GM21737 (cell line): ENCODE data around the gene COL12A1.
"Not testable (repeated sequence)": the region's sequence is repeated elsewhere in the genome, so short reads cannot be mapped to it uniquely, and the experiment has no call there.

Experiments
- ATAC-seq: cut with Tn5 transposase; IDR thresholded peaks from one replicate; pipeline ENCODE4 v1.9.1; 2021; ENCODE audit warnings: mild to moderate bottlenecking, moderate library complexity; ENCODE audit not compliant: unreplicated experiment

COL12A1 gene

DNA sequence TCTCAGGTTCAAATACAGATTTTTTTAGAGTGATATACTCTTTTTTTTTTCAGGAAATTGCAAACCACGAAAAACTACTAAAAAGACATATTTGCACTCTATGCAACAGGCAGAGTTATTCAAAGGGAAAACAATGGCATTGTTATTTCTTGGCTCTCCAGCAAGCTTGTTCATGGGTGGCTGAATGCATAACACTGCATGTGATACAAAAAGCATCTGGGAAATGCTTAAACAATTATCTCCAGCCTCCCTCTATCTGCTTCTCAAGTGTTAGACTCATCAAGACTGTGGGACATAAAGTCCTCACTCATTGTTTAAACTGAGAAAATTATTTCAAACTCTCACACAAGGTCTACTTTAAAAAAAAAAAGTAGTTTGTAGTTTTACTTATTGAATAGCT is 7.3 kb upstream of the COL12A1 start:
- no peak for ATAC-seq

DNA sequence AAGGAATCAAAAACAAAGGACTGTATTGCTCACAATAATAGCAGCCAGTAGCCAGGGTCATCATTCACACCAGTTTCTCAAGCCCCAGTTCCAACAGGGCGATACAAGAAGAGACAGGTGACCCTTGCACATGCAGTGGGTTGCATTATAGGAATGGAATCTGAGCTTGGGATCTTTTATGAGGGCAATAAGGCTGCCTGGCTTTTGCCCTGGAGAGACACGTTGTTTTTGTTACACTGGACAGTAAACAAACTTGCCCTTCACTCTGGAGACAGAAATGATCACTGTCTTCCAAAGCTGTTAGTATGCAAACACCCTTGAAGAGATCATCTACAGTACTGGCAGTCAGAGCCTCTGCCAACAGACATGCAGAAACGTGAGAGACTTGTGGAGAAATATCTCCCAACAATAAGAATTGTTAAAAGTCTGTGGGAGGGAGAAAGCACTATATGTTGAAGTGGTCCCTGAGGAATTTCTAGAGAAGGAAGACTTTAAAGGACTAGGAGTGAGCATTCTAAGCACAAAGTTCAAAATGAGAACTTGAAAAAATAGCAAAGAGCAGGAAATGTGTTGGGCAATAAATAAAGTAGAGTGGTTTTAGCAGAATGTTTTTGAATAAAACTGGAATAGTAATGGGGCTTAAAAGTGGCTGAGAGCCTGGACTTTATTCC is 6.2 kb upstream of the COL12A1 start:
- no peak for ATAC-seq

DNA sequence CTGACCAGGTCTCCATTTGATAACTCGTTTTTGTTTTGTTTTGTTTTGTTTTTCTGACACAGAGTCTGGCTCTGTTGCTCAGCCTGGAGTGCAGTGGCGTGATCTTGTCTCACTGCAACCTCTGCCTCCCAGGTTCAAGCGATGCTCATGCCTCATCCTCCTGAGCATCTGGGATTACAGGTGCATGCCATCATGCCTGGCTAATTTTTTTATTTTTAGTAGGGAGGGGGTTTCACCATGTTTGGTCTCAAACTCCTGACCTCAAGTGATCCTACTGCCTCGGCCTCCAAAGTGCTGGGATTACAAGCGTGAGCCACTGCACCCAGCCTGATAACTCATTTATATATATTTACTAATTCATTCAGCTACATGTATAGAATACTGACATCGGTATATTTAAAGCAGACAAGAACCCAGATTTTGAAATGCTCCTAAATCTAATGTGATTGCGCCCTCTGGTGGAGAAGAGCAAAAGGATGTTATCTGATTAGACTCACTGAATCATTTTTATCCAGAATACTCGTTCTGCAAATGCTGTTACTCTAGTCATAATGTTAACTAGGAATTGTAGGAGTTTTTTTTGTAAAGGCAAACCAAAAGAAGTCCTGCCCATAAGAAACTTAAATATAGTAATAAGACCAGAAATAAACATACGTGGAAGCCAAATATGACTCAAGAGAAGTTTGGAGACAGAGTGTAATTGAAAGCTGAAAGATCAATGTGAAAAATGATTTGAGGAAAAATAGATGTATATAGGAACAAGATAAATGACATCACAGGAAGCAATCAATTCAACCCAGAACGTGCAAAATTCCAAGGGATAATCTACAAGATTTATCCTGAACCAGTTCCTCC is 5.3 kb upstream of the COL12A1 start:
- no peak for ATAC-seq

DNA sequence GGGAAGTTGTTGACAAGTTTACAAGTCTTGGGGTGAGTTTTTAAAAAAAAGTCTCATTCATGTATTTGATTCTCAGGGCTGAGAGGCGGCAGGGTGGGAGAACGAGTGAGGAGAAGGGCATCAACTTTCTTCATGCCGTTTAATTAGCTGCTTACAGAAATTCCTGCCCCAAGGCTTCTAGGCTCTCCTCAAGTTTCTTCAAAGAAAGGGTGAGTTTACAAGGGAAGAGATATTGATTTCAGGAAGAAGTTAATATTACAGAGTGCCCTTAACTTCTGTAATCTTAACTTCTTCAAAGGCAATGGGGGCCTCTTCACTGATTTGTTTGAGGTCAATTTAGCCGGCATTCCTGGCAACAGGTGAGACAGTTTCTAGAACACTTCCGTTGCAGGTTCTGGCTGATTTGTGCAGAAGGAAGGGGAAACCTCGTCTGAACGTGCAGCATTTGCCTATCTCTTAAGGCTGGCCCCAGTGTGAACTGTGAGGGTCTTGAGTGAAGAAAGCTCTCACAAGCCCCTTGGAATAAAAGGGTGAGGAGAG is 3.4 kb upstream of the COL12A1 start:
- ATAC-seq, result no peak

DNA sequence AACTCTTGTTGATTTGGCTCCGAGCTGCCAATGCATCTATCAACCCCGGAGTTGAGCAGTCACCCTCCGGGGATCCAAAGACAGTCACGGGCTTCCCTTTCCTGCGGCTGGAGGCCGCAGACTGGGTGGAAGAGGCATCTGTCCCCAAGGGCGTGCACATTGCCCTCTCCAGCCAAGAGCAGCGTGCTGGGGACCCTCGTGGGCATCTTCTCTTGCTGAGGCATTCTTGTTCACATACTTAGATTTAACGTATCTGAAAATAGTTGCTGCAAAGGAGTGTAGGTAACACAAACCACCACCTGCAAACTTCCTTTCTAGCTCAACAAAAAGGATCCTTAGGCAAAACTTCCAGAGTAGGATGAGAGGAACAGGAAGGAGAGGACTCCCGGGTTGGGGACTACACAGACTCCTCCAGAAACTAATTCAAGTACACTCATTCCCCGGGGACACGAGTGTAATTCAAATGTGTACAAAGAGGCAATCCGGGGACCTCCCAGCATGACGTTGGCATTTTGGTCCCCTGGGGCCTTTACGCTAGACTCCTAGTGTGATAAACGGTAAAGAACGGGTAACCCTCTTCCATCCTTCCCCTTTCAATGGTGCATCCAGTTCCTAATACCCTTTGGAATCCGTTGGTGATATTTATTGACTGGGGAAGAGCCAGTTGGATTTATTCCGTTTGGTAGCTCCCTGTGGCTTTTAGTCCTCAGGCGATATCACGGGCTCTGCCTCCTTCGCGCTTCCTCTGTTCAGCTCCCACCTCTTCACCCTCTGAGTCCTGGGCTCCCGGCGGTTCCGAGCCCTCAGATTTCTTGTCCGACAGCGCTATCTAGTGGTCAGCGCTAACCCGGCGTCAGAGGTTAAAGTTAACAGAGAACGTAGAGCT is 2.7 kb upstream of the COL12A1 start:
- peak; percentile 75 for ATAC-seq

DNA sequence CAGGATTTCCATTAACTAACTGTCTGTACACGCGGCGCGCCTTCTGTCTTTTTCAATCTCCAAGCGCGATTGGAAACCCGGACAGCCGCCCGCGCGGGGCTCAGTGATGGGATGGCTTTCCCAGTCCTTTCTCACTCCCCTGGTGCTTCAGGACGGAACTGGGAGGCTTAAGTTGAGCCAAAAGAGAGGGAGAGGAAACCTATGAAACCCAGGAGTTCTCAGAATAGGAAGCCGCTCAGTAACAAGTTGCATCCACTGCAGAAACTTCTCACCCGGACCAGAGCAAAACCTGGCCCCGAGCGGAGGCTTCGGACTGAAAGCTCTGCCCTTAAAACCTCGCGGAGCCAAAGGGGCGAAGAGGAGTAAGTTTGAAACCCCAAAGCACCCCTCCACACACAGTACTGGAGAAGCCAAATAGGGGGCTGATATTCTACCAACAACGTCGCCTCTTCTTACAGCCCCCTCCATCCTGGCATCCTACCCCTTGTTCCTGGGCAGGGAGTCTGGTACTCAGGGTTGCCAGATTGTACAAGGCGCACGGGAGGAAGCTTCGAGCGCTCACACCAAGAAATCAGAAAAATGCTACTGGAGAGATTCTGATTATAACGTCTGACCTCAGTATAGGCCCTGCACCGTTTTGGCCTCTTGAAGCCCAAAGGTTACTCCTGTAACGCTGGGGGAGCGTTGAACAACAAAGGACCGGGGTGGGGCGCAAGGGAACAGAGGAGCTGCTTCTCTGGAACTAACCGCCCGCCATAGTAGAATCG is 906 bp upstream of the COL12A1 start:
- ATAC-seq, result no peak

DNA sequence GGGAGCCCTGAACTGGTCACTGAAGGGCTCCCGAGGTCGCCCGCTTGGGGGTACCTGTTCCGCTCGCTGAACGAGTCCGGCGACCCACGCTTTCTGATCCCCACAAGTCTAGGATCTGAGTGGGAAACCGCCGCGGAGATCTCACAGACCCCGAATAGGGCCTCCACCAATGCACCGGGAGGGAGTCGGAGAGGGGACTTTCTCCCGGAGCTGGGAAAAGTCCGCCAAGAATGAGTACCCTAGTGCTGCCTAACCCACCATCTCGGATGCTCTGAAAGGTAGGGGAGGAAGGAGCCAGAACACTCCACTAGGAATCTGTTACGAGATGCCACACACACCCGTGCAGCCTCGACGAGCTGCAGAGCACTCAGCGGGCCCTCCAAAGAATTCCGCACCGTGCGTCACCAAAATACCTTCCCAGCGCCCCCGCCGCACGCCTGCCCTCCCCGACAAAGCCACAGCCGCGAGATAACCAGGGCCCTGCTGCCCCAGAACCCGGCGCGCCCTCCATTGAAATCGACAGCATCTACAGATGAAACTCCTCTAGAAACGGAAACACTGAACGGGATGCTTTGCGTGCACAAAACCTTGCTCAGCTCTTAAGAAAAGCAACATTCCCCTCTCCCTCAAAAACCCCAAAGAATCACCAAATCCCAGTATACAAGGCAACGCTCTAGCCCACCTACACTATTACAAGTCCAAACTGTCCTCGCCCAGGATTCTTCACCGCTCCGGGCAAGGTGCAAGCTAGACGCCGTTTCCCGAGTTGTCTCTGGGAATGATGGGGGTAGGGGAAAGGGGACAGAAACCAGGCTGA is 686 bp downstream of the COL12A1 start:
- ATAC-seq, result no peak

DNA sequence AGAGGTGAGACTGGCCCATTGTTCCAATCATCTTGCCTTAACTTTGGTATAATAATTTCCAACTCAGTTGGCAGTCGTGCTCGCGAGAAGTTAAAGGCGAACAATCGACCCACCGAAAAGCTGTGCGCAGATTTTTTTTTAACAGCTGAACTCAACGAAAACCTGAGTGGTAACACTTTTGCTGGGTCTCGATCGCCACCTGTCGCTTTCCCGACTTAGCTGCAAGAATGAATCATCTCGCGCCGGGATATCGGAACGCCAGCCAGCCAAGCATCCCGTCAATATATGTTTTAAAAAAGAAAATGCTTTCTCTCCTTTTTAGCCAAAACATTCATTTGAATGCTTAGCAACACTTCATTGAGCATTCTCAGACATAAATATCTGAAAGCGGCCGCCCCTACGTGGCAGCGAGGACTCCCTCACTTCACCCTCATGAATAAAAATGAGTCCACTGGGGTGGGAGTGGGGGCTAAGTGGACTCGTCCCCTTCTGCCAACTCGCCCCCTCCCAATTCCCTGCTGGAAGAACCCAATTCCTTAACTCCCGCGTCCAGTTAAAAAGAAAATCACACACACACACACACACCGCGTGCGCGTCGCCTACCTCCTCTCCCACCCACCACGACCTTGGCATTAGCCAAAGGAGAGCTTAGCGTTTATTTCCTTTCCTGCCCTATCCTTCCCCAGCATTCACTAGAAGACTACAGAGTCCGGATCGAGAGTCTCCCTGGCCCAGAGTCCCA is 1.5 kb downstream of the COL12A1 start:
- ATAC-seq, result no peak

DNA sequence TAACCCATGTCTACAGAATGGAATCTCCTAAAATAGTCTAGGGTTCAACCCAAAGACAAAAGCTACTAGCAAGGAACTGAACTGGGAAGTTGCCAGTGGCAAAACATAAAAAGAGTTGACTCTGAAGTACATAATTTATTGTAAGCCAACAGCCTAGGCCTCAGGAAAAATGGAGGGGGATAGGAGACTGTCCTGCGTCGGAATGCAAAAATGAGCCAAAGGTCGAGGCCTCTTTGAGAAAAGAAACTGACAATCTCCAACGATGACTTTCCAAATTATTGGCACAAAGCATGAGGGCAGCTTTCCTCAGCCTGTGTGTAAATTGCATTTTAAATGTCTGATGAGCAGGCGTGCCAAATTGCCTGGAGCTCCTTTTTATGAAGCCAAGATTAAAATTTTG is 2.1 kb downstream of the COL12A1 start:
- ATAC-seq, result no peak

DNA sequence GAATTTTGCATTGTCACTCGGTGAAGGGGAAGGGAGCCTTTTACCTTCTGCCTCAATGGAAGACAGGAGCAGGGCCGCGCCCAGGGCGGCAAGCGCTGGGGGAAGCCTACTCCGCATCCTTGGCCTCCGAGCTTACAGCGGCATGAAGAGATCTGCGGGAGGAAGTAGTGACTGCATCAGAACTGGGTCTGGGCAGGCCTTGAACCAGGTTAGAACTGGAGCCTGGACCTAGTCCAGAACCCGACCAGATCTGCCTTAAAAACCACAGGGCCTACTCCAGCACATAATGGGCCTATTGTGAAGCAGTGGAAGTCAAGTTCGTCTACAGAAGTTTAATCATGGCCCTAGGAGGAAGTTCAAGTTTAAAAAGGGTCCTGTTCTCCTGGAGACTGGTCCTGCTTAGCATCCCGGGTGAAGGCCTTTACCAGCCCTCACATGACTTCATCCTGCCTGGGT is 3.1 kb downstream of the COL12A1 start:
- no peak for ATAC-seq

DNA sequence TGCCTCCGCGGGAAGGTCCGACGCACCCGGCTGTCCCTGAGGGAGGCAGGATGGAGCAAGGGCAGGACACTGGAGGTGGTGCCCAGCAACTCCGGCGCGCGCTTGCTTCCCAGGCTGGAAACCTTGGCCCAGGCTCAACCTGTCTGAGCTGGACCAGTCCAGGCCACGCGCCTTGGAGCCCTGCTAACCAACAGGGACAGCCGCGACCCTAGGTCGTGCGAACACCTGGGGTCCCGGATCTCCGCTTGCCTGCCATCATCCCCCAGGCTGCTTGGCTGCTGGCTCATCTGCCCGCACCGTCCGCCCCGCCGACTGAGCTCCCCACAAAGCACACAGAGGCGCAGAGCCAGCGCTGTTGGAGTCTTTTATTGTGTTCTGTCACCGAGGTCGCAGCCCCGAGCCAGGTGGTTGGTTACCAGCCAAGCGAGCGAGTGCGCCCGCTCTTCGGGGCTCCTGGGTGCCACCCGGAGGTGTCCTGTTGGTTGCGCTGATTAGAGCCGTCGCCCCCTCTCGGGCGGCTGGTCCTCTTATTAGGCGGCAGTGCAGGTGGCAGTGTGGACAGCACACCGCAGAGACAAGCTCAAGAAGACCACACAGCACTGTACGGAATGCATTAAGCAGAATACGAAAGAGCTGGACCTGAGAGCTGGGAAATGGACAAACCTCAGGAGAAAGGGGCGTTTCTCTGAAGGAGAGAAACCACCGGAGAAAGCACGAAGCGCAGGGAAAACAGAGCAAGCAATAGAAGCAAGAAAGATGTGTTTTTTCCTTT is 3.8 kb downstream of the COL12A1 start:
- ATAC-seq, result no peak

DNA sequence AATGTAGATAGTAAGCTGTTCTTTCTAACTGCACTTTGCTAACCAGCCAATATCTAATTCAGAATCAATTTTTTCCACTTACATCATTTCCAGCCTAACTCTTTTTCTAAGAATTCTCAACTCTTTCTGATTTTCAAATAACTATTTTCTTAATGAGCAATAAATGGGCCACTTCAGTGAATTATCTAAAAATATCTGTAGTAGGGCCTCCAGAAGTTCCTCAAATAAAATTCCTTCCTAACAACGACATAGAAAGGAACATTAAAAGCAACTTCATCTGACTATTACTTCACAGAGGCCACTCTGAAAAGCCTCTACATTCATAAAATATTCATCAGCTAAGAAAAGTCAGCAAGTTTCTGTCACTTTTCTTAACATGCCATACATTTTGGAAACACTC is 4.8 kb downstream of the COL12A1 start:
- no peak for ATAC-seq

DNA sequence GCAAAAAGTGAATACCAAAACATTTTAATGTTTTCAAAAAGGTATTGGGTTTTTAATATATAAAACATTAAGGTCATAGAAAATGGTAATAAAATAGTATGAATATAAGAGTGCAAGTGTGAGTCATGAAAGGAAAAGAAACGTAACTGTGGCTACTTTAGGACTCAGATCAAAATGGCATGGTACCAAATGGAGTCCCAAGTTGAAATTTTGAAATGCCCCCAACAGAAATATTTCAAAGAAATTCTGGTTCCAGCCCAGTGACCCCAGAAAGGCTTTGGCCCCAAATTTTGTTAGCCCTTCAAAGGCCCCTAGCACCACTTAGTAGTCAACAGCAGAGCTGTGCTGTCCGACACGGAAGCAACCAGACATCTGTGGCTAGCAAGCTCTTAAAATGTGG is 6.0 kb downstream of the COL12A1 start:
- no peak for ATAC-seq

DNA sequence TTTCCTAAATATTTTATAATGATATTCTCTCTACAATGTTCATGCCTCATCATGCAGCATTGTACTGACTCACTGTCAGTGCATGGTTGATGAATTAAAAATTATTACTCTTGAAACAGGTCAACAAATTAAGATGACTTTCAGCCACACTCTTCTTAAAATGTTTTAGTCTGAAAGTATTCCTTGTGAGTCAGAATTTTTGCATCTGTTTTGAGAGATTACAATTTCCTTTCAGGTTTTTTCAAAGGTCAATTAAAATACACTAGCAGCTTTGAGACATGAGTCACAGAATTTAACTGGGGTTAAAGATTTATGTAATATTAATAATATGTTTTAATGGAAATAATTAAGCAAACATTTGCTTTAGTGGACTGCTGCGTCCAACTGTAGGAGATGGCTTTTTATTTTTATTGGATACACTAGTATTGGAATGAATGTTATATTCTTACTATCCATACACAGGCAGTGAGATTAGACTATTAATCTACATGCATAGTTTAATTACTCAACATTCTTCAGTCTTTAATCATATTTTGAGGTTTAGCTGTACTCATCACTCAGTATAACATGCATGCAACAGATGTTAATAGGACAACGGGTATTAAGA is 9.7 kb downstream of the COL12A1 start:
- no peak for ATAC-seq

DNA sequence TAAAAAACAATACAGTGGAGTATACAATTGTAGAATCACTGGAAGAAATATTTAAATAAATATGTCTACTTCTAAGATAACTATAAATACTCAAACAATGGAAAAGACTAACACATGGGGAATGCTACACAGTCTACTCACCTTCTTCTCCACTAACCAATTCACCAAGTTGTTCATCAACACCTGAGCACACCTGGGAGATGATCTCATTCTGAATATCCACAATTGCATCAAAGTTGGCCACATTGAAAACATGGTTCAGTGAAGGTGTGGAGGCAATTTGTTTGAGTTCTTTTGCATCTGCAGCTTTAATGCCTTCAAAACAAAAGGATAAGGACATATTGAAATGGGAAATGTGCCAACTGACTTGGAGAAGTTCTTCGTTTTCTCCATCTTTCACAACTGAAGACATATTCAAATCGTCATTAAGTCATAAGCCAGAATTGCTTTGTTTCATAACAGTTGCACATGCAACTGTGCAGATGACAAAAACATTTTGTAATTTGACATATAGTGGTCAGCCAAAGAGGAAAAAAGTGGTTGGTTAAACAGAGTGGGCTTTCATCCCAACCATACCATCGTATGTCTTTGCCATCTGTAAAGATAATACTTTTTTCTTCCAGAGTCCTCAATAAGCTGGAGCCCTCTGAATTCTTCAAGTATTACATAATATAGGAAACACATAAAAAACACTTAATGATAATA is 17.5 kb downstream of the COL12A1 start:
- ATAC-seq, result no peak

DNA sequence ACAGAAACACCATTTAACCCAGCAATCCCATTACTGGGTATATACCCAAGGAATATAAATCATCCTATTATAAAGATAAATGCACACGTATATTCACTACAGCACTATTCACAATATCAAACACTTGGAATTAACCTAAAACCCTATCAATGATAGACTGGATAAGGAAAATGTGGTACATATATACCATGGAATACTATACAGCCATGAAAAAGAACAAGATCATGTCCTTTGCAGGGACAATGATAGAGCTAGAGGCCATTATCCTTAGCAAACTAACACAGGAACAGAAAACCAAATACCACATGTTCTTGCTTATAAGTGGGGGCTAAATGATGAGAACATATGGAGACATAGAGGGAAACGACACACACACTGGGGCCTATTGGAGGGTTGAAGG is 19.3 kb downstream of the COL12A1 start:
- not testable (repeated sequence) for ATAC-seq

DNA sequence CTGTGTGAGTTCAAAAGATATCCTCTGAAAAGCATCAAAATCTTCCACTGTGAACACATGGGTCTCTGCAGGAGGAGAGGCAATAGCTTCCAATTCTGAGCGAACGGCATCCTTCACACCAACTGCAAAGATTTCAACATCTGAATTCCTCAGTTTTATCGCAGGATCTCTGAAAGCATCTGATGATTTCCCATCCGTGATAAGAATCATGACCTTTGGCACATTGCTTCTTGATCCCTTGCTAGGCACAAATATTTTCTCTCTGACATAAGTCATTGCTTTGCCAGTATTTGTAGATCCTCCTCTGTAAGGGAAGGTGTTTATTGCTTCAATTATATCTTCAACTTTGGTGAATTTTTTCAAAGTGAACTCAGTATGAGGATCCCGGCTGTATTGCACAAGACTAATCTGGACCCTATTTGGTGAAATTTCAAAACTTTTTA is 22.7 kb downstream of the COL12A1 start:
- ATAC-seq, result no peak
